HG02840 (cell line): ENCODE data around the gene NUP160.
"Not testable (repeated sequence)": the region's sequence is repeated elsewhere in the genome, so short reads cannot be mapped to it uniquely, and the experiment has no call there.

Experiments
- ATAC-seq: cut with Tn5 transposase; IDR thresholded peaks from one replicate; pipeline ENCODE4 v1.9.1; 2021; ENCODE audit warnings: mild to moderate bottlenecking, moderate library complexity, moderate number of reproducible peaks; ENCODE audit not compliant: unreplicated experiment, low FRiP score

Gene NUP160

DNA sequence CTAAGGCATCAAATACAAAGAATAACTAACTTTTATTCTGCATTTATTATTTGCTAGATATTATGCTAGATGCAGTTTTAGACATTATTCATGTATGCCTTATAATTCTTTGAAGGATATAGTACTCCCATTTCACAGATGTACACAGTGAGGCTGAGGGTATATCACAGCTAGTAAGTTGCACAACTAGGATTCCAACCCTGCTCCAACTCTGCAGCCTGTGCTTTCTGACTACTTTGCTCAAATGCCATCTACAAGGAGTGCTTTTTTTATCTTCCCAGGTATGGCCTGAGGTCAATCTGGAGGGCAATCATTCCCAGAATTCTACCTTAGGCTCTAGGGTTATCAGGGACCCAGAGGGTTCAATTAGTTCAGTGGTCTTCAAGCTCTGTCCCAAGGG lies 28.4 kb downstream of the NUP160 start:
- ATAC-seq: no peak

DNA sequence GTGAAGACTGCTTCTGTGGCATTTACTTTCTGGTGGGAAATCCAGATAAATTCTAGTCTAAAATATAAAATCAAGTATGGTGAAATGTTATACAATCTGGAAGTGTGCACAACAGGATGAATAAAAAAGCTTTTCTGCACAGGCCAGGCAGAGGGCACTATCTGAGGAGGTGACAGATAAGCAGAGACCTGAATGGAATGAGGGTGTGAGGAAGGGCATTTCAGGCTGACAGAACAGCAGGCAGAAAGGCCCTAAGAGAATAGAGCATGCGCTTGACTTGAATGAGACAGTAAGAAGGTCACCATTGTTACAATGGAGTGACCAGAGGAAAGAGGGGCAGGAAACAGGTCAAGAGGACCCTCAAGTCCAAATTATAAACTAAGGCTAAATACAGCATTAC lies 47.4 kb downstream of the NUP160 start:
- no peak for ATAC-seq

DNA sequence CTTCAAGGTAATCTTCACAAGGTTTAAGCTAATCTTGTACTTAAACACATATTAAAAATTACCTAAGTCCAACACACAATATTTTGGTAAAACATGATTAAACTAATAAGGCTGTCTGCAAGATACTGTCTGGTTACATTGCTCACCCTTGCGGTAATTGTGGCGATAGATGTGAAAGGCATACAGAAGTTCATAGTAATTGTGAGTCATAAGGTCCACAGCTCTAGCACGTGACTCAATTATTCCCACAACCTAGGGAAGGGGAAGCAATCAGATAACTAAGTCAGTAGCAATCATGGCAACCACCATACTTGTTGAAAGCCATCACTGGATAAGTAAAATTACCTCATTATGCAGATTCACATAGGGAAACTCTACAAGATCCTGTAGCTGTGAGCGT lies 50.5 kb downstream of the NUP160 start:
- ATAC-seq: no peak

GRCh38 chr11:47791774-47792430 lies 56.2 kb downstream of the NUP160 start:
- ATAC-seq: no peak

GRCh38 chr11:47790017-47790416 lies 58.1 kb downstream of the NUP160 start:
- not testable (repeated sequence) for ATAC-seq

DNA sequence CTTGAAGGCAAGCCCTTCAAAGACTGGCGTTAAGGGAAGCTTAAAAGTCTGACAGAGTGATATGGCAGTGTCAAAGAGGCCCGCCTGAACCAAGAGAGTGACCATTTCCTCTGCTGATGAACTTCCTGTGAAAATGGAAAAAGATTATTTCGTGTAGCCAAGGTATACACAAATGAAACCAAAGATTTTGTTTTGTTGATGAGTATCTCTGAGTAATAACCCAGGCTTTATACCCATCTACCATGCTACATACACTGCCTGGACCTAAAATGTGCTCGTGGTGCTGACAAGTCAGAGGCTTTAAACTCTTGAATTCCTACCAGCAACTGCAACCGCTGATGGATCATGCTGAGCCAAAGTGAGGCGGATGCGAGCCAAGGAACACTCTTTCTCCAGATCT lies 60.0 kb downstream of the NUP160 start:
- no peak for ATAC-seq

- ATAC-seq: no peak
Observed at GRCh38 chr11:47786373-47786772, 61.8 kb downstream of the NUP160 start.

DNA sequence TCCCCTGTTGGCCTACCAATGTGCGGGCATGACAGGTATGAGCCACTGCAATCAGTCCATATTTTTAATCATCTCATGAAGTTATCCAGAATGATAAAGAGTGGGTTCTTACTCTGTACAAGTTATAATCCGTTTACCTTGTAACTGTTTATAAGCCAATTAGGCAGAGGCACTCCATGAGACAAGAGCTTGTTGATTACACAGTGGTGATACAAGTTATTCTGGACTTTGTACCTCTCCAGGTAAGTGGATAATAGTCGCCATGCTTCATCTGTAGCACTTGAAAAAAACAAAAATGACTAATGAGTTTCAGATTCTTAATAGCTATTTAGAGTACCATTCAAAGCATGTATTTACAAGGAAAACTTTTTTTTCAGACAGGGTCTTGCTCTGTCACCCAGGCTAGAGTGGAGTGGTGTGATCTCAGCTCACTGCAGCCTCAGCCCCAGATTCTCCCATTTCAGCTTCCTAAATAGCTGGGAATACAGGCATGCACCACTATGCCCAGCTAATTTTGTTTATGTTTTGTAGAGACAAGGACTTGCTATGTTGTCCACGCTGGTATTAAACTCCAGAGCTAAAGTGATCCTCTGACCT lies 63.3 kb downstream of the NUP160 start:
- no peak for ATAC-seq

DNA sequence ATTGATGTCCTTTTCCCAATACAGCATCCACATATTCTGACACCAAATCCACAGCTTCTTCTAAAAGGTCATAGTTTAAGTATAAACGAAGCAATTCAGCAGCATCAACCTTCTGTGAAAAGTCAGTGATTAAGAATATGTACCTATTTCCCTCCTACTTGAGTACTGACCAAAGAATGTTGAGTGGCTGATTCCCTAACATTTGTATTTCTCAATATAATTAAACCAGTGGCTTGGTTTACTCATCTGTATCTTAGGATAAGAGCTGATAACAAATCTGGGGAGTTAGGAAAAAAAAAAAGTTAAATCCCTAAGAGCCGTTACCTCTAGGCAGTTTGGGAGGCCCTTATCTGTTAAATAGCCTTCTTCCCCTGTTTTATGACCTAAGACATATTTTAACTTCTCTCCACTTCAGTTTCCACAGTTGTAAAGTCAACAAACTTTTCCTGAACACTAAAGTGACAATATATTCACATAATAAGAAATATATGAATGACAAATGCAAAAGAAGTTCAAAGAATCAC lies 65.0 kb downstream of the NUP160 start:
- ATAC-seq: no peak

GRCh38 chr11:47778878-47779483 lies 69.2 kb downstream of the NUP160 start:
- no peak for ATAC-seq

GRCh38 chr11:47775240-47775869 lies 72.8 kb downstream of the NUP160 start:
- no peak for ATAC-seq

- ATAC-seq: no peak
Observed at GRCh38 chr11:47773882-47774281, 74.3 kb downstream of the NUP160 start.

DNA sequence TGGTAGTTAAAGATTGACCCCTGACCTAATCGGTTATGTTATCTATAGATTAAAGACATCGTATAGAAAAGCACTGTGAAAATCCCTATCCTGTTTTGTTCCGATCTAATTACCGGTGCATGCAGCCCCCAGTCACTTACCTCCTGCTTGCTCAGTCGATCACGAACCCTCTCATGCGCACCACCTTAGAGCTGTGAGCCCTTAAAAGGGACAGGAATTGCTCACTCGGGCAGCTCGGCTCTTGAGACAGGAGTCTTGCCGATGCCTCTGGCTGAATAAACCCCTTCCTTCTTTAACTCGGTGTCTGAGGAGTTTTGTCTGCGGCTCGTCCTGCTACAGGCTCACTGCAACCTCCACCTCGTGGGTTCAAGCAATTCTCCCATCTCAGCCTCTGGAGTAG lies 78.6 kb downstream of the NUP160 start:
- not testable (repeated sequence) for ATAC-seq

DNA sequence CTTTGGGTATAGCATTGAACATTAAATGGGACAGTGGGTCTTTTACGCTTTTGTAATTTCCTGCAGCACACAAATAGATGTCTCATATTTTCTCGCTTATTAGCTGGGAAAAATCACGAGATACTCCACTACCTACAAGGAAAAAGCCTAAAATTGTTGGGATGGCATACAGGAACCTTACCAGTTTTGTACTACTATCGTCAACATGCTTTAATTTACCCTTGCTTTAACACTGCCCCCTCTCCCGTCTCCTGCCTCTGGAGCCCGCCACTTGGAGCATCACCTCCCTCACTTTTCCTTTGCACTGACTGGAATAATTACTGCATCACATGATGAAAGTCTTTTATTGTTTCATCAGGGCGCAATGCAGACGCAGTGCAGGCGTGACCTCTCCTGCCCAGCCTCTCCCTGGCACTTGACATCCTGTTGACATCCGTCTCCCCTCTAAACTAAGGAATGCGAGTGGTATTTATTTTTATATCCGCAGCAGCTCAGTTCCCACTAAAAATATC lies 80.0 kb downstream of the NUP160 start:
- no peak for ATAC-seq

DNA sequence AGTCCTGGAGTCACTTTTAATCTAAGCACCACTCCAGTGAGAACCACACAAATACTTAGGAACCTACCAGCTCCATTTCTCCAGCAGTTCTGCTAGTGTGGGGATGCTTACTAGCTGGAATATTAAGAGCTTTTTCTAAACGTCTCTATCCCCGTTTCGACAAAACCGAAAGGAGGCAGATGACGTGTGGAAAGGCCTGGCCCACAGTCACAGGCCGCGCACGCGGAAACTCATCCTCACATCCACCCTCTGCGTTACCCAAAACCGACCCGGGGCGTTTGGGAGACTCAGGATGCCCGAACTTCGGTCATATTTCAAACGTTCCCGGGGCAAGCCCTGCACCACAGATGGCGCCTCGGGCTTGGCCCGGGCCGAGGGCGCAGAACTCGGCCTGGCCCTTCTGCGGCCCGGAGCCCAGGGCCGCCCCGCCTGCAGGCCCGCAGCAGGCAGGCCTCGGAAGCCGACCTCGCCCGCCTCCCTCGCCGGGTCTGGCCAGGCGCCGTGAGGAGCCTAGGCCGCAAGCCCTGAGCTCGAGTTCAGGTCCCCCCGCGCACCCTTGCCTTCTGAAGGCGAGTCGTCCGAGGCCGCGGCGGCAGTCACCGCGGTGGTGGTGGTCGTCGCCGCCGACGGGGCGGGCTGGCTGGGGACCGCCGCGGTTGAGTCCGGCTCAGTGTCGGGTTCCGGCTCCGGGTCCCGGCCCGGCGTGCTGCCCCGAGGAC lies 81.5 kb downstream of the NUP160 start:
- peak; percentile 31 for ATAC-seq

DNA sequence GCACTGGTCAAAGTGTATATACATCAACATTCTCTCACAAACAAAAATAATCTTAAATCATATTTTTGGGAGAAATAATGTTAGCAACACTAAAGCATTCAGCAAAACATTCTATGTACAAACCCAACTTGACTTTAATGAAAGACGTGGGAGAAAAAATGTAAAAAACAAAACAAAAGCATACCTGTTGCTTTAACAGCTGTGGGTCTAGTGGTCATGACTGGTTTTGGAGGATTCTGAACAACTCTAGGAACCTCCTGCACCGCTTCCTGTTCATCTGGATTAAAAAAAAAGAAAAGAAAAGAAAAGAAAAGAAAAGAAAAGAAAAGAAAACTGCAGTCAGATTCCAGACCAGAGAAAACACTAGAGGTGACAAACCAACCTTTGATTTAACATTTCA lies 83.1 kb downstream of the NUP160 start:
- no peak for ATAC-seq

DNA sequence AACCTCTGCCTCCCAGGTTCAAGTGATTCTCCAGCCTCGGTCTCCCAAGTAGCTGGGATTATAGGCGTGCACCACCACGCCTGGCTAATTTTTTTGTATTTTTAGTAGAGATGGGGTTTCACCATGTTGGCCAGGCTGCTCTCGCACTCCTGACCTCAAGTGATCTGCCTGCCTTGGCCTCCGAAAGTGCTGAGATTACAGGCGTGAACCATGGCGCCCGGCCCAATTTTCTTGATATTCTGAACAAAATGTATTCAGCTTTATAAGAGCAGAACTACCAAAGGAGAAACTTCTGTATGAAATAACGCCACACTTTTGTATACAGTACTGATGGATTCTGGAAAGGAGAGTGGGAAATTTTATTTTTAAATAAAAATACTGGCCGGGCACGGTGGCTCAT lies 88.9 kb downstream of the NUP160 start:
- not testable (repeated sequence) for ATAC-seq

DNA sequence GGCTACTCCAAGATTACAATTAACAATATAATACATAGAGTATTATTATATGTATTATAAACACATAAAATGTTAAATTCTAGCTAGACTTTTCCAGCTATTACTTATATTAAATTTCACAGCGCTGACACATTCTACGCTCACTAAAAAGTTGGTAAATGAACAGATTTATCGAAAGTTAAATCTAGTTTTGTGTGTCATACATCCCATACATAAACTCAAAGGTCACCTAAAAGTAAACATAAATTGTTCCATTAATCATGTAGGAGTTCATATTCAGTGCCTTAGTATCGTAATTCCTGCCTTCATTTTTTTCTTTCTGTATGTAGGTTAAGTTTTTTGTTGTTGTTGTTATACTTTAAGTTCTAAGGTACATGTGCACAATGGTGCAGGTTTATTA lies 91.9 kb downstream of the NUP160 start:
- ATAC-seq: no peak

GRCh38 chr11:47750725-47751124 lies 97.4 kb downstream of the NUP160 start:
- ATAC-seq: no peak

DNA sequence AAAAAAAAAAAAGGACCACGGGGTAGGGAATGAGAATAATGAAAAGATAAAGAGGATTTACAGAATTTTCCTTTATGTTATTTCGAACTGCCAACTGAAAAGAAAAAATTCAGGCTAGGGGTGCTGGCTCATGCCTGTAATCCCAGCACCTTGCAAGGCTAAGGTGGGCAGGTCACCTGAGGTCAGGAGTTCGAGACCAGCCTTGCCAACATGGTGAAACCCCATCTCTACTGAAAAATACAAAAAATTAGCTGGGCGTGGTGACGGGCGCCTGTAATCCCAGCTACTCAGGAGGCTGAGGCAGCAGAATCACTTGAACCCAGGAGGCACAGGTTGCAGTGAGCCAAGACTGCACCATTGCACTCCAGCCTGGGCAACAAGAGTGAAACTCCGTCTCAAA lies 105.7 kb downstream of the NUP160 start:
- not testable (repeated sequence) for ATAC-seq
